ENCODE results near the gene HIVEP3.

Gene HIVEP3

DNA sequence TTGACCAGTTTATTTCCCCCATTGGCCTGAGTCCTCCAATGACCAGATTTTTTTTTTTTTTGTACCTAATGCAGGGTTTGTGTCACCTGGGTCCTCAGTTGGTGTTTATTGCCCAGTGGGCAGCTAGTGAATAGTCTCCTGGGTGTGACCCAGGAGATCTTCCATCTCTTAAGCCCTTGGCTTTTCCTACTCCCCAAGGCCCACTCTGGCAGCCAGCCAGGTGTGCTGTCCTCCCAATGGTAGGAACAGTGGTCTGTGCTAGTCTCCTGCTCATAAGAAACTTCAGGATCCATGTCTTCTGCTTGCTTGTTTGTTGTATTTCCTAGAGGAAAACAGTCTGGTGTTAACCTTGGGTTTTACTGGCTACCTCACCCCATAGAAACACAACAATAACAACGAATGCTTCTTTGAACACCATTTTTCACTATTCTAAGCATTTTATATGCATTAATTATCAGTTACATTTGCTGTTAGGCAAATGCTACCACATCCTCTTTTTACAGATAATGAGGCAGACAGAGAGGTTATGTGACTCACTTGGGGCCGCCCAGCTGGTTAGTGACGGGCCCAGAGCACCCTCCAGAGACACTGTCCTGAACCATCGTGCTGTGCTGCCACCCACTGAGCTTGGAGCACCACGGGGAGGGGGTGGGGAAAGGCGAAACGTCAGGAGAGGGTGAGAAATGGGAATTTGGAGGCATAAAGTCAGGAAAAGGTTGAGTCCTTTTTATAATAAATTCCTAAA lies 107.5 kb downstream of the HIVEP3 start:
- in situ Hi-C loops (cut with HindIII; ENCODE audit: low pct_ligation_motif_present, low pct_unique_long_range_greater_than_20kb, low sequenced_read_pairs) = no loop called here
- no peak for DNase-seq

DNA sequence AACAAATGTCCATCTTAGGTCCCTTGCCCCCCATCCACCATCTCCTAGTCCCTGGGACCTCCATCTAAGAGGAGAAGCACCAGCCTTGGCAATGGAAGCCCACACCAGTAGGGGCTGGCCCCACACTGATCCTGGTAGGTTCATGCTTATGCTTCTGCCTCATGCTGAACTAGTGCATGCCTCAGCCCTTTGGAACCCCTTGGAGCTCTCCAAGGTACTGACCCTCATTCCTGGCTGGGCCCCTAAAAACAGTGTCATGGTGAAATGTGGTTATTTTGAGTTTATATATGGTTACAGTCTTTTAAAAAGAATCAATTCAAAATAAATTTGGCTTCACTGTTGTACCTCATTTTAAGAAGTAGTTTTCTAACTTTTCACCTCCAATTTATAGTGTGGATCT lies 108.3 kb downstream of the HIVEP3 start:
- in situ Hi-C loops (cut with HindIII; ENCODE audit: low pct_ligation_motif_present, low pct_unique_long_range_greater_than_20kb, low sequenced_read_pairs) = no loop called here
- peak; percentile 49 for DNase-seq

DNA sequence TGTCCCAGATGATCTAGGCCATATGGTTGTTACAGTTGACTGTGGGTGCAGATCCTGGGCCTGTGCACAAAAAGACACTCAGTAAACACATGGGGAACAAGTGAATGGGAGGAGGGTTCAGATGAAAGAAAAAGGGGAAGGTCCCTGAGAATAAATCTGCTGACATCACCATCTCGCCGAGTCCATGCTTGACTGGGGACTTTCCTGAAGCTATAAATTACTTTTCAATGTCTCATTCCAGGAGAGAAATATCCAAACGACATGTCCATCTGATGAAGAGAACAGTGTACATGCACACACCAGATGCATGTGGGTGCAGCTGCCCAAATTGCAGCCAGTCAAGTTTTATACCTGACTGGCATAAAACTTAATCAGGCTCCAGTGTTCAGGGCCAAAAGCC lies 109.0 kb downstream of the HIVEP3 start:
- no peak for DNase-seq
- in situ Hi-C loops (cut with HindIII; ENCODE audit: low pct_ligation_motif_present, low pct_unique_long_range_greater_than_20kb, low sequenced_read_pairs) = no loop called here

DNA sequence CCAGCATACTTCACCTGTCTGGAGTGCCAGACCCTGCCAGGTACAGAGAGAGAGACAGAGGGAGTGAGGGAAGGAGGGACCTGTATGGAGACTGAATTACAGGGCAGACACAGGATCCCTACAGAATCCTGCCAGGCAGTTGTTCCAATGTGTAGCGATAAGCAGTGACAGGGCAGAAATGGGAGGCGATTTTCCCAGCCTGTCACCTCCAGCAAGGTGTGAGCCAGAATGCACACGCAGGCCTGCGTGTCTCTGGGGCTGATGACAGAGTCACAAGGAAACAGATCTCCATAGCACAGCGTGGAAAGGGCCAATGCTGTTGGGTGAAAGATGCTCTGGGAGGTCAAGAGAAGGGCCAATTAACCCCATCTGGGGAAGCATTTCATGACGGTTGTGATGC lies 111.3 kb downstream of the HIVEP3 start:
- DNase-seq = no peak
- in situ Hi-C loops (cut with HindIII; ENCODE audit: low pct_ligation_motif_present, low pct_unique_long_range_greater_than_20kb, low sequenced_read_pairs) = no loop called here

DNA sequence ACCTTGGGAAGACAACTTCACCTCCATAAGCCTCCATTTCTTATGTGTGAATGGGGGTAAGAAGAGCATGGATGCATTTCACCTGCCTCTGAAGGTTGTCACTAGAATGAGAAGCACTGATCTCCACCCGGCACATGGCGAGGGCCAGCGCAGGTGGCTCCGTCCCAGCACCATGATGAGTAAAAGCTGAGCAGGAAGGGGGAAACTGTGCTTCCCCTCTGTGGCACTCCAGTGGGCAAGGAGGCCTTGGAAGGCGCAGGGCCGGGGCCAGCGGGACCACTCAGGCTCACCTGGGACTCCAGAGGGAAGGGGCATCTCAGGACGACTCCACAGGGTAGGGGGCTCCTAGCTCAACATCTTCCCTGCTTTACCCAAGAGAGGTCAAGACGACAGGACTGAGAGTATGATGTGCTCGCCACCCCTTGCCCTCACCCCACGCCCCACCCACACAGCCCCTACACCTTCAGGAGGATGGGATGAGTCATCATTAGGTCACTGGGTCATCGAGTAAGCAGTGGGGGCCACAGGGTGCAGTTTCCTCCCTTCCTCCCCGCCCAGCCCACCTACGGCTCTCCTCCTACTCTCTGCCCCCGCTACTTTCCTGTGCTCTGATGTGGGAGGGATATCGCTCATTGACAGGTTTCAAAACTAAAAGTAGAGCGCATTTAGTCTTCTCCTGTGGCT lies 112.1 kb downstream of the HIVEP3 start:
- DNase-seq = no peak
- in situ Hi-C loops (cut with HindIII; ENCODE audit: low pct_ligation_motif_present, low pct_unique_long_range_greater_than_20kb, low sequenced_read_pairs) = no loop called here

DNA sequence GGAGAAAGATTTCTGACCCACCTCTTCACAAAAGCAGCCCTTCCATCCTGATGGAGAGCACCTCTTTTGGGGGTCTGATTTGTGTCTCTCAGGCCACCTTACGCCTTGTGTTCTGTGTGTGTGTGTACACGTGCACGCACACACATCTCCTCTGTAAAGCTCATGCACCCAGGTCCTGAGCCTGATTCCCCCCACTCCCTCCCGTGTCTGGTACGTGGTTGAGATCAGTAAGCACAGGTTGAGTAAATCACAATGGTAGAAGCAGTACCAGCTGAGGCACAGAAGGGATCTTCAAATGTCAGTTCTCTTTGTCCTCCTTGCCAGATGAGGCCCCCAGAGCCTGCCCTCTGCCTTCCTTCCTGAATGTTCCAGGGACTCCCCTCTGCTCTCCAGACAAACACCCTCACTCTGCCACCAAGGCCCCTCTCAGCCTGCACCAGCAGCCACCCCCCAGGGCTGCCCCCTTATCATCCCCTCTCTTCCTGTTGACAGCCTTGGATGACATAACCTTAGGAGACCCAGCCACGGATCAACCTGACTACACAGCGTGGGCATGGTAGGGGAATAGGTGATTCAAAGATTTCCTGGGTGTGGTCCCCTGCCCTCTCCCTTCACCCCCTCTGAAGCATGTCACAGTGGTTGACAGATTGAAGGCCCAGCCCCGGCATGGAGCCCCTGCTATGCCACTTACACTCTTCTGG lies 112.8 kb downstream of the HIVEP3 start:
- in situ Hi-C loops (cut with HindIII; ENCODE audit: low pct_ligation_motif_present, low pct_unique_long_range_greater_than_20kb, low sequenced_read_pairs) = no loop called here
- no peak for DNase-seq

- in situ Hi-C loops (cut with HindIII; ENCODE audit: low pct_ligation_motif_present, low pct_unique_long_range_greater_than_20kb, low sequenced_read_pairs) = no loop called here
- DNase-seq = no peak
Observed at GRCh38 chr1:41804176-41804575, 114.5 kb downstream of the HIVEP3 start.

DNA sequence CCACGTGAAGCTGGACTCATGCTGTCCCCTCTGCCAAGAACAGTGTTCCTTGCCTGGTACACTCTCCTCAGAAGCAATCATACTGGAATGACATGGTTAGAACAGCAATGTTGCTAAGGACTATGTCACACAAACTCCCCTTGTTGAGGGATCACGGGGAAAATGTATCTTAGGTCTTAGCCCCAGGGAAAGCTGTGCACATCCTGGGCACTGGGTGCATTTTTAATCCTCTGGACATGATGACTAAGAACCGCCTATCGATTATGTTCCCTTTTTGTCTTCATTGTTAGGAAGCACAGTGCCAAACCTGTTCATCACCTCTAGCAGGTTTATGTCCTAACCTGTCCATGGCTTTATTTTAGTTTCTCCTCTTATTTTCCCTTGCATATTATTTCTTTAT lies 115.1 kb downstream of the HIVEP3 start:
- in situ Hi-C loops (cut with HindIII; ENCODE audit: low pct_ligation_motif_present, low pct_unique_long_range_greater_than_20kb, low sequenced_read_pairs) = no loop called here
- DNase-seq = no peak

DNA sequence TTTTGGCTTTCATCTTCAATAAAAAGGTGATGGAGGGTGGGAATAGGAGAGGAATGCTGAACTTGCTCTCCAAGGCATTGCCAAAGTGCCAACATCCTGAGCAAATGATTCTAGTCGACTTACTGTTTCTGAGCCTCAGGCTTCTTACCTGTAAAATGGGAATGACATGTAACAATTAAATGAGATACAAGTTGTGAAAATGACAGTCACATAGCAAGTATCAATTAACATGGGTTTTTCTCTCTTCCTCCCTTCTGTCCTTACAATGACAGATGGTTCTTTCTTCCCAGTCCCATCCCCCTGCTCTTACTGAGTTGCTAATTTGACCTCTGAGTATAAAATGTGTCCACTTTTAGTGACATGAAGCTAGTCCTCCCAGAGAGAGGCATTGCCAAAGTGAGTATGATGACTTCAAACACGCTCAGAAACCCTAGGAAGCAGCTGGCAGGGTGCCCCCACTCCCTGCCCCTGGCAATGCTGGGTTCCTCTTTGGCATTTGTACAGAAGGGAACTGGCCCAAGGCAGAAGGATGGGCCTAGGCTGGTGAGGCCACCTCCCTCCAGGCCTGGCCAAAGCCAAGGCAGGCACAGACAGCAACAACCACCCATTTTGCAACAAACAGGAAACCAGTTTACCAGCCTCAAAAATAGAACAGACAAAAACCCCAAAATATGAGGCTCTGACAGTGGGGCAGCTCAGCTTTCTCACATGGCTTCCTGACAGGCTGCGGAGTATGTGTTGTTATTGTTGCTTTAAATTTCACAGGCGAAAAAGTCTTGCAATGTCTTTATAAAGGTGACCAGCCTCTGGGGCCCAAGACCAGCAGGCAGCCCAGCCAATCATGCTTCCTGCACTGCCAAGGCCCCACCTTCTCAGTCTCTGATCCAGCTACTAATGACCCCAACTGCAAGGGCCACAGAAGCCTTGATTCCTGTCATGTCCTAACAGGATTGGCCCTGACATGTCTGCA lies 115.9 kb downstream of the HIVEP3 start:
- no peak for DNase-seq

DNA sequence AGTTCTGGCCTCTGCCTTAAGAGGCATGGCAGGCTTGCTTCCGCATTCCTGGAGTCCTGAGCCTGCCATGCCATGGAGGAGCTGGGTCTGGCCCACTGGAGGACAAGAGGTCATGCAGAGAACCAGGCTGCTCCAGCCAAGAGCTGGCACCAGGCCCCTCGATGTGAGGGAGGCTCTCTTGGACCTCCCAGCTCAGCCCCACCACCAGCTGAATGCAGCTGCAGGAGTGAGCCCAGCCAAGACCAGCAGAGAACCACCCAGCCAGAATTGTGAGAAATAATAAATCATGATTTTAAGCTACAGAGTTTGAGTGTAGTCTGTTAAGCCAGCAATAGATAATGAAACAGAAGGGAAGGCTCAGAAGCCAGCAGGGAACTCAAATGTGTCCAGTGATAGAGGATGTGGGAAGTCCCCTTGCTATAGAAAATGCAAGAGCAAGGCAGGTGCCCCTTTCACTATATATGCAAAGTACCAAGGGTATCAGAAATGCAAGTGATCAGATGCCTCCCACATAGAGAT lies 118.4 kb downstream of the HIVEP3 start:
- in situ Hi-C loops (cut with HindIII; ENCODE audit: low pct_ligation_motif_present, low pct_unique_long_range_greater_than_20kb, low sequenced_read_pairs) = no loop called here
- DNase-seq = no peak

More for the DNA sequence above, 115.9 kb downstream of the HIVEP3 start:
- in situ Hi-C loops (cut with HindIII; ENCODE audit: low pct_ligation_motif_present, low pct_unique_long_range_greater_than_20kb, low sequenced_read_pairs) = no loop called here

DNA sequence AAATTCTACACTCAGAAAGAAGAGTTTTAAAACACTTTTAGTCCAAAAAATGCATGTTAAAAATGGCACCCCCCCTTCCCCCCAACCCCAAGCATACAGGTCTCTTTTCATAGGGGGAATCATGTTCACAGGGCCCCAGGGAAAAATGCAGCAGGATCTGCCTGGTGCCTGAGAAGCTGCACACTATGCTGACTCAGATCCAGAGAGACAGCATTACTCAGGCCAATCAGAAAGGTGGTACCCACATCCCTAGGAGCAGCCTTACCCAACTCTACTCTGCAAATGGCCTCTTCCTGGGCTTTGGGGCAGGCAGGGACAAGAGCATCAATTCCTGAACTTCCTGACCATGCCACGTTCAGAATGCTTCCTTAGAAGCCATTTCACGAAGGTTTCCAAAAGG lies 119.0 kb downstream of the HIVEP3 start:
- no peak for DNase-seq
- in situ Hi-C loops (cut with HindIII; ENCODE audit: low pct_ligation_motif_present, low pct_unique_long_range_greater_than_20kb, low sequenced_read_pairs) = no loop called here

GRCh38 chr1:41799205-41799604 lies 119.5 kb downstream of the HIVEP3 start:
- no peak for DNase-seq
- in situ Hi-C loops (cut with HindIII; ENCODE audit: low pct_ligation_motif_present, low pct_unique_long_range_greater_than_20kb, low sequenced_read_pairs) = no loop called here

GRCh38 chr1:41795205-41795762 lies 123.4 kb downstream of the HIVEP3 start:
- DNase-seq = peak; percentile 45
- in situ Hi-C loops (cut with HindIII; ENCODE audit: low pct_ligation_motif_present, low pct_unique_long_range_greater_than_20kb, low sequenced_read_pairs) = no loop called here

GRCh38 chr1:41794031-41794430 lies 124.7 kb downstream of the HIVEP3 start:
- DNase-seq = no peak
- in situ Hi-C loops (cut with HindIII; ENCODE audit: low pct_ligation_motif_present, low pct_unique_long_range_greater_than_20kb, low sequenced_read_pairs) = no loop called here

- in situ Hi-C loops (cut with HindIII; ENCODE audit: low pct_ligation_motif_present, low pct_unique_long_range_greater_than_20kb, low sequenced_read_pairs) = no loop called here
- DNase-seq = no peak
Observed at GRCh38 chr1:41792485-41792770, 126.3 kb downstream of the HIVEP3 start.

DNA sequence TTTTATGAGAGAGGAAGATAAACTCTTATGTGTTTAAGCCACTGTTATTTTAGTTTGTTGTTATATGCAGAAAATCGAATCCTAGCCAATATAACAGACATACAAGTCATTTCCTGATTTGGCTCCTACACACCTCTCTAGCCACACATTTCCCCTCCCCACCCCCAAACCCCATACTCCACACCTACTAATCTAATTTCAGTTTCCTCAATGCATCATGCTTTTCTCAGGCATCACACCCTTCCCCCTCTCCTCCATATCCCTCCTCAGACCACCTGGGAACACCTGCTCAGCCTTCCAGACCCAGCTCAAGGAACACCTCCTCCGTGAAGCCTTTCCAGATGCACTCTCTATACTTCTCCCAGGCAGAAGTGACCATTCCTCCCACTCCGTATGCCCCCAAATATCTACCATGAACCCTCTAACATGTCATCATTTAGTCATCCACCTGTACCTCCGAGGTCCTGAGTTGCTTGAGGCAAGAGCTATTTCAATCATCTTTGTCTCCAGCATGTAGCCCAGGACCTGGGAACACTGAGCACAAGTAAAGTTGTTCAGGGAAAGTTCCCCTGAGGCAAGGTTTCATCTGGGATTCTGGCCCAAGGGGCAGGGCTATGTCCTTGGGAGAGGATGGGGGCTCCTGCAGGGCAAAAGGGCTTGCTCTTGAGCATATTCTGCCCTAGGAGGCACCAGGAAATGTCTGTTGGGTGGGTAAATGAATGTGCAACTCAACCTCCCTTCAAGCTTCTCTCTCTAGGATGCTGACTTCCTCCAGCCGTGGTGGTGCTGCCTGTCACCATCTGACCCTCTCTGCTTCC lies 126.8 kb downstream of the HIVEP3 start:
- in situ Hi-C loops (cut with HindIII; ENCODE audit: low pct_ligation_motif_present, low pct_unique_long_range_greater_than_20kb, low sequenced_read_pairs) = no loop called here
- no peak for DNase-seq

- in situ Hi-C loops (cut with HindIII; ENCODE audit: low pct_ligation_motif_present, low pct_unique_long_range_greater_than_20kb, low sequenced_read_pairs) = no loop called here
- no peak for DNase-seq
Observed at GRCh38 chr1:41790351-41790750, 128.4 kb downstream of the HIVEP3 start.
